GM10266 (cell line): ENCODE data around the gene MRPS34.
"Not testable (repeated sequence)": the region's sequence is repeated elsewhere in the genome, so short reads cannot be mapped to it uniquely, and the experiment has no call there.

ENCODE experiments used
- DNase-seq: peaks from one replicate; pipeline ENCODE4 v3.0.0; 2012; ENCODE audit errors: extremely low spot score
- TF ChIP-seq, protein P1 (sequence below): IDR thresholded peaks from 2 replicates; pipeline ENCODE4 v1.5.1; 2012; ENCODE audit warnings: mild to moderate bottlenecking, low read depth; ENCODE audit not compliant: control insufficient read depth, insufficient read depth; ENCODE audit errors: missing control alignments

Gene MRPS34

DNA sequence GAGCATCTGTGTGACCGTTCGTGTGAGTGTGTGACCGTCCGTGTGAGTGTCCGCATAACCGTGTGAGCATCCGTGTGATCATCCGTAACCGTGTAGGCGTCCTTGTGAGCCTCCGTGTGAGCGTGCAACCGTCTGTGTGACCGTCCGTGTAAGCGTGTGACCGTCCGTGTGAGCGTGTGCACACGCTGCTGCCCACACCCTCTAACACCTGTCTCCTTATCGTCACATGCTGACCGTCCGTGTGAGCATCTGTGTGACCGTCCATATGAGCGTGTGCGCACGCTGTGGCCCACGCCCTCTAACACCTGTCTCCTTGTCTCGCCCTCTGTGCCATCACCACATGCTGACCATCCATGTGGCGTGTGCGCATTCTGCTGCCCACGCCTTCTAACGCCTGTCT is 32.7 kb downstream of the MRPS34 start:
- TF ChIP-seq, protein P1, sequence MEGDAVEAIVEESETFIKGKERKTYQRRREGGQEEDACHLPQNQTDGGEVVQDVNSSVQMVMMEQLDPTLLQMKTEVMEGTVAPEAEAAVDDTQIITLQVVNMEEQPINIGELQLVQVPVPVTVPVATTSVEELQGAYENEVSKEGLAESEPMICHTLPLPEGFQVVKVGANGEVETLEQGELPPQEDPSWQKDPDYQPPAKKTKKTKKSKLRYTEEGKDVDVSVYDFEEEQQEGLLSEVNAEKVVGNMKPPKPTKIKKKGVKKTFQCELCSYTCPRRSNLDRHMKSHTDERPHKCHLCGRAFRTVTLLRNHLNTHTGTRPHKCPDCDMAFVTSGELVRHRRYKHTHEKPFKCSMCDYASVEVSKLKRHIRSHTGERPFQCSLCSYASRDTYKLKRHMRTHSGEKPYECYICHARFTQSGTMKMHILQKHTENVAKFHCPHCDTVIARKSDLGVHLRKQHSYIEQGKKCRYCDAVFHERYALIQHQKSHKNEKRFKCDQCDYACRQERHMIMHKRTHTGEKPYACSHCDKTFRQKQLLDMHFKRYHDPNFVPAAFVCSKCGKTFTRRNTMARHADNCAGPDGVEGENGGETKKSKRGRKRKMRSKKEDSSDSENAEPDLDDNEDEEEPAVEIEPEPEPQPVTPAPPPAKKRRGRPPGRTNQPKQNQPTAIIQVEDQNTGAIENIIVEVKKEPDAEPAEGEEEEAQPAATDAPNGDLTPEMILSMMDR = no peak
- DNase-seq = no peak

DNA sequence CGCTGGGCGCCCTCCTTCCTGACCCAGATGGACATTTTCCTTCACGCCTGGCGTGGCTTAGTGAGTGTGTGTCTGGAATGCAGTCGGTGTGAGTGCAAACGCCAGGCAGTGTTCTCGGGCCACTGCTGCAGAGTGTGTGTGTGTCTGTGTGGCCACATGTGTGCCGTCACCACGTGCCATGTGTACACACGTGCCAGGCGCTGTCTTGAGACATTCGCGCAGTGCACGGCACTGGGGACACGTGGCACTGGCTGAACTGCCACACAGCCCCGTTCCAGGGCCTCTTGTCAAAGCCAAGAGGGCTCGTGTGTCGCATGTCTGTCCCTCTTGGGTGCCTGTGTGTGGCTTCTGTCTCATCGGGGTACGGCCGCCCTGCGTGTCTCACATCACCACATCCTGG is 38.1 kb downstream of the MRPS34 start:
- TF ChIP-seq, protein P1 = no peak

DNA sequence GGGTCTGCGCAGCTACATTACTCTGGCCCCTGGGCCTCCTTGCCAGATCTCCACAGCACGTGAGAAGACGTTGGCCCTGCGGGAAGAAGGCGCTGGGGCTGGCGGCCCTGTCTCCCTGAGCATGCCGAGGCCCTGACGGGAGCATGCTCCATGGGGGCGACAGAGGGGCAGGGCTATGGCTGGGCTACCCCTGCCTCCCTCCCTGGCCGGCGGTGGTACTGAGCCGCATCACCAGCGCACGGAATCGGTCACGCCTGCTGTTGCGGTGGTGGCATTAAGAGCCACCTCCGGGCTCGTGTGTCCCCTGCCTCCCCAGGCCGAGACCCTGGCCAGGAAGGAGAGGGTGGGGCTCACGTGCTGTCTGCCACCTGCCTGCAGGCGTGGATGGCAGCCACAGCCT is 38.8 kb downstream of the MRPS34 start:
- no peak for DNase-seq
- TF ChIP-seq, protein P1 = no peak

More for the DNA sequence above, 38.1 kb downstream of the MRPS34 start:
- no peak for DNase-seq

DNA sequence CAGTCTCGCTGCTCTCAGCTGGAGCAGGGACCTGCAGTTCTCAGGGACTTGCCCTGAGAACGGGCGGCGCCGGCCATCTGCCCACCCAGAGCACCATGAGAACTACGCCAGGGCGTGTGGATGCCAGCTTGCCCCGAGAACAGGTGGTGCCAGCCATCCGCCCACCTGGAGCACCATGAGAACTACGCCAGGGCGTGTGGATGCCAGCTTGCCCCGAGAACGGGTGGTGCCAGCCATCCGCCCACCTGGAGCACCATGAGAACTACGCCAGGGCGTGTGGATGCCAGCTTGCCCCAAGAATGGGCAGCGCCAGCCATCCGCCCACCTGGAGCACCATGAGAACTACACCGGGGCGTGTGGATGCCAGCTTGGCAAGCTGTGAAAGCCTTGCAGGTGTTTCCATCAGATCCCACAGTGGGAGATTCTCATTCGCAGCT is 40.4 kb downstream of the MRPS34 start:
- DNase-seq = not testable (repeated sequence)

DNA sequence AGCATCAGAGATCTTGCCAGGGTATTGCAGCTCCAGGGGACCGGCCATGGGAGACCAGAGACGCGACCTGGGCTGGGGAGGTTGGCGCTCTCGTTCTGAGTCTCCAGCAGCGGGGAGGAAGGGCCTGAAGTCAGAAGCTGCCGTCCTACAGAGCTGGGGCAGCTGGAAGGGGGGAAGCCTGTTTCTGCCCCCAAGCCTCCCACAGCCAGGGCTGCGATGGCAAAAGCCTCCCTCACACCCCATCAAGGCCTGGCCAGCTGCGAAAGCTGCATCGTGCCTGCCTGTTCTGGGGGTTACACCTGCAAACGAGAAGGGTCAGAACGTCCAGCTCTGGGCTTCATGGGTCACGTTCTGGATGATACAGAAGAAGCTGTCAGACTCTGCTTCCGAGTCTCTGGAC is 40.9 kb downstream of the MRPS34 start:
- TF ChIP-seq, protein P1 = no peak
- no peak for DNase-seq

DNA sequence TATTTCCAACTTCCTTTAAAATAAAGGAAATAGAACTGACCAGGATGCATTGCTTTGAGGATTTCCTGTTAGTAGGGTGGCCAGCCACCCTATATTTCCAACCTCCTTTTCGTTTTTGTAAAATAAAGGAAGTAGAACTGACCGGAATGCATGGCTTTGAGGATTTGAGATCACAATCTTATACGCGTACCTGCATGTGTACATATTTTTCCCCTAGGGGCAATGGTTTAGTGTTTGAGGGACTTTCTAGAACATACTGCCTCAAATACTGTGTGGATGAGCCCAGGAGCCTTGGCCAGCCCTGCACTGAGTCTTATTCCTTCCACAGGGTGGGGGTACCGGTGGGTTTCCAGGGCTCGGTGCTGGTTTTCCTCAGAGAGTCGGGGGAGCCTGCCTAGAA is 41.3 kb downstream of the MRPS34 start:
- no peak for DNase-seq
- TF ChIP-seq, protein P1 = no peak

DNA sequence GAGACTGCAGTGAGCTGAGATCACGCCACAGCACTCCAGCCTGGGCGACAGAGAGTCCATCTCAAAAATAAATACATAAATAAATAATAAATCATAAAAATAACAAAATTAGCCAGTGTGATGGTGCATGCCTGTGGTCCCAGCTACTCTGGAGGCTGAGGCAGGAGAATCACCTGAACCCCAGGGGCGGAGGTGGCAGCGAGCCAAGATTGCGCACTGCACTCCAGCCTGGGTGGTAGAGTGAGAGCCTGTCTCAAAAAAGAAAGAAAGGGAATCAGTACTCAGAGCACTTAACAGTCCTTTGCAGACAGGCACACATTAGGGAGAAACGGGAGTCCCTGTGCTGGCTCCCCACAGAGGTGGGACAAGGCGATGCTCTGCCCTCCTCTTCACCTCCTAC is 41.9 kb downstream of the MRPS34 start:
- no peak for DNase-seq
- TF ChIP-seq, protein P1 = no peak

DNA sequence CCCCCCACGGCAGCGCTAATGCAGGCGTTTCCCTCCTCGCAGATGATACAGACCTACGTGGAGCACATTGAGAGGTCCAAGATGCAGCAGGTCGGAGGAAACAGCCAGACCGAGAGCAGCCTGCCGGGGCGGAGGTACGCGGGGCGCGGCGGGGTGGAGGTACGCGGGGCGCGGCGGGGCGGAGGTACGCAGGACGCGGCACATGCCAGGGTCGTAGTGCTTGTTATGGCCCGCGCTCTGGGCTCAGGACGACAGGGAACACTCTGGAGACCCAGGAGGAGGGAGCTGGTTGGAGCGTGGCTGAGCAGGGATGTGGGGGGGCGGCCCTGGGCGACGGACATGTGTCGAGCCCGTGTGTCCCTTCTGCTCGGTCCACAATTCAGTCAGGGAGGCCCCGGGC is 43.5 kb downstream of the MRPS34 start:
- TF ChIP-seq, protein P1 = no peak
- no peak for DNase-seq
